Measurements from ENCODE around the gene FCSK.

FCSK gene

GRCh38 chr16:70455910-70456309 lies 1.5 kb downstream of the FCSK start:
- no peak for DNase-seq (ENCODE audit: low read depth)

- DNase-seq (ENCODE audit: low read depth): no peak
Observed at GRCh38 chr16:70457446-70458166, 3.2 kb downstream of the FCSK start.

- no peak for DNase-seq (ENCODE audit: low read depth)
Observed at GRCh38 chr16:70460737-70461261, 6.4 kb downstream of the FCSK start.

- no peak for DNase-seq (ENCODE audit: low read depth)
Observed at GRCh38 chr16:70463235-70463634, 8.8 kb downstream of the FCSK start.

GRCh38 chr16:70465999-70466804 lies 11.8 kb downstream of the FCSK start:
- no peak for DNase-seq (ENCODE audit: low read depth)

GRCh38 chr16:70466805-70467076 lies 12.3 kb downstream of the FCSK start:
- no peak for DNase-seq (ENCODE audit: low read depth)

GRCh38 chr16:70467113-70467512 lies 12.7 kb downstream of the FCSK start:
- no peak for DNase-seq (ENCODE audit: low read depth)

GRCh38 chr16:70467608-70468007 lies 13.2 kb downstream of the FCSK start:
- no peak for DNase-seq (ENCODE audit: low read depth)

- no peak for DNase-seq (ENCODE audit: low read depth)
Observed at GRCh38 chr16:70468776-70469525, 14.6 kb downstream of the FCSK start.

GRCh38 chr16:70470141-70470926 lies 15.9 kb downstream of the FCSK start:
- DNase-seq (ENCODE audit: low read depth): no peak

GRCh38 chr16:70470927-70471341 lies 16.5 kb downstream of the FCSK start:
- no peak for DNase-seq (ENCODE audit: low read depth)

GRCh38 chr16:70472786-70473433 lies 18.5 kb downstream of the FCSK start:
- DNase-seq (ENCODE audit: low read depth): no peak

GRCh38 chr16:70473446-70474319 lies 19.3 kb downstream of the FCSK start:
- no peak for DNase-seq (ENCODE audit: low read depth)

GRCh38 chr16:70474320-70475053 lies 20.1 kb downstream of the FCSK start:
- no peak for DNase-seq (ENCODE audit: low read depth)

GRCh38 chr16:70475054-70475871 lies 20.9 kb downstream of the FCSK start:
- no peak for DNase-seq (ENCODE audit: low read depth)

- DNase-seq (ENCODE audit: low read depth): no peak
Observed at GRCh38 chr16:70476272-70477020, 22.1 kb downstream of the FCSK start.

GRCh38 chr16:70478169-70478568 lies 23.8 kb downstream of the FCSK start:
- DNase-seq (ENCODE audit: low read depth): no peak

- no peak for DNase-seq (ENCODE audit: low read depth)
Observed at GRCh38 chr16:70478912-70479341, 24.5 kb downstream of the FCSK start.
